Right cardiac atrium (tissue), 5 donors: ENCODE data around the gene DOK1. TPM values are rescaled to one million over a fixed set of nuclear protein-coding genes. Genes with fewer than 3 reads are reported as not detected.
A peak's percentile ranks its signal among the peaks of the same experiment; 100 is the strongest.

Source experiments
- ATAC-seq, 2 donors: fragments of 200-7000 bp; cut with Tn5 transposase; one replicate each; pipeline versions ENCODE4 v1.8.0 to v1.9.1; 2020; ENCODE audit warnings: moderate library complexity in 2 of 2, mild to moderate bottlenecking in 1 of 2
- DNase-seq, 3 donors: peaks; one replicate each; pipeline ENCODE4 v3.0.0-alpha.2; 2020
- H3K27ac ChIP-seq: one replicate; pipeline ENCODE4 v1.5.1; 2013; ENCODE audit warnings: mild to moderate bottlenecking, low read length, control low read depth, moderate library complexity
- H3K27me3 ChIP-seq: one replicate; pipeline ENCODE4 v1.6.1; 2013; ENCODE audit not compliant: control insufficient read depth, insufficient read depth
- H3K4me1 ChIP-seq: one replicate; pipeline ENCODE4 v1.6.1; 2013; ENCODE audit warnings: low read length; ENCODE audit not compliant: control insufficient read depth, insufficient read depth
- H3K4me3 ChIP-seq: one replicate; pipeline ENCODE4 v1.5.1; 2013; ENCODE audit warnings: low read length, control low read depth
- H3K9me3 ChIP-seq: one replicate; pipeline ENCODE4 v1.6.1; 2013; ENCODE audit warnings: low read length; ENCODE audit not compliant: control insufficient read depth
- WGBS: extraction: QIAGEN DNeasy Blood & Tissue Kit; methylation state at CpG from one replicate; pipeline ENCODE4 v1.1.7; 2013; 5-methylcytosine and 5-hydroxymethylcytosine counted together
- intact Hi-C, 4 donors: fragments of 100-400 bp; cut with DNase I; formaldehyde crosslinking; loops; one replicate each; pipeline versions ENCODE4 v1.11.0 to v1.14.0; 2022 to 2023
- polyA plus RNA-seq: library from polyadenylated mRNA; stranded (reverse); fragments of 200-250 nt; gene quantifications from one replicate; pipeline ENCODE4 v1.2.3, GENCODE V29; 2013
- total RNA-seq, 4 donors: library from RNA; stranded (reverse); fragmentation: NEBNext Ultra II Directional; extraction: Animal tissue kit (Norgen Biotek cat#: 25700); gene quantifications; one replicate each; pipeline ENCODE4 v1.2.1, GENCODE V29; 2021
- donor health status: healthy with polysubstance abuse.
- donor health status: DM: no; HTN: yes; CAD: no.
- donor health status: DM: no; HTN: no; CAD: no.
- donor health status: DM: no; HTN: yes; CAD: no; lungs with severe emphysema.
- donor health status: DM: yes; HTN: yes; CAD: no.

DOK1 gene
- total and polyA plus RNA-seq, 5 donors = 3.7 to 8.6 (median 7.5) TPM

DNA sequence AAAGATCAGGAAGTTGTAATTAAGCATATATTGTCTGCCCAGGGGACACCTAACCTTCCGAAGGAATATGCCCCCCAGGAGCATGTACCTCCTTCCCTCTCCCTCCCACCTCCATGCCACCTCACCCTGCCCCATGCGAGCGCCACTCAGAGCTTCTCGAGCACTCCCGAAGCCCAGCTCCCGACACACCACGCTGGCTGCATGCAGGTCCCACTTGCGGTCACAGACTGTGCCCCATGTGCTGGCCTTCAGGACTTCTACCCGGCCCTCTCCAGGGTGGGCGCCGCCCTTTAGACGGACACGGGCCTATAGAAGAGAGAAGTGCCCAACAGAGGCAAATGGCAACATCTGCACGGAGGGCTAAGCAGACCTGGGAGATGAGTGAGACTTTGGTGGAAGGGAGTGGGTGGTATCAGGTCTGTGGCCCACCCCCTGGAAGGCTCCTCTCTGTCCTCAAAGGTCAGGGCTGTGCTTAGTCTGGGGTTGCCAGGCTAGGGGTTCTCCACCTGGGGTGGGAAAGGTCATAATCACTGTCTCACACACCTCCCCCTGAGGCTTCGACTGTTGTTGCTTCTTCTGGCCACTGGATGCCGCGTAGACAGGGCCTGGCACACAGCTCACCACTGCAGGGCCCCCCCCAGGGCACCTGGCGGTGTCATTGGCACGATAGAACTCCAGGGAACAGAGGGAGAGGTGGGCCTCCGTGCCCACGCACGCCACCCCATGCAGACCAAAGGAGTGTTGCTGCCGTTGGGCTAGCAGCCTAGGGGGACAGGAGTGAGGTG is 18.2 kb upstream of the DOK1 start:
- H3K9me3 ChIP-seq = no peaks in the 10 kb centered on the region
- DNase-seq (no peak), ATAC-seq (no peak)
- no peak overlapping the region for H3K4me3 ChIP-seq
- H3K27me3 ChIP-seq = no peaks in the 10 kb centered on the region
- no peak overlapping the region for H3K27ac ChIP-seq
- H3K4me1 ChIP-seq = peaks cover 3% of the 10 kb centered on the region
- intact Hi-C loops = loop anchor here in 1 of 4 donors (10.0 kb wide), 1 partner anchor 48 kb away; no protein-coding TSS in a partner anchor
- 84% methylated on average over 23 of the region's 23 CpGs for WGBS

DNA sequence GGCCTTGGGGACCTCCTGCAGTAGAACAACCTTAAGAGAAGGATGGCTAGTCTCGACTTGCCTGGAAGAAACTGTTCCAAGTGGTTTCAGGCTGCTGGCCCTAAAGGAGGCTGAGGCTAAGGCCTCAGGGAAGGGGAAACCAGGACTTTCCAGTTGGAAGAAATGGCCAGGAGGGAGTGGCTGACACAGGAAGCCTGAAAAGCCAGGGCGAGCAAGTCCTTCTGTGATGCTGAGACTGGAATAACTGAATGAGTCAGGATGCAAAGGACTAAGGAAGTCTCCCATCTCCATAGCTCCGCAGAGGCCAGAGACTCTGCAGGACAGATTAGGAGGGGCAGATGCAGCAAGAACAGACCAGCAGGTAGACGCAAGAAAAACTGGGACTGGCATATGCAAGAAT is 17.4 kb upstream of the DOK1 start:
- Histone ChIP-seq H3K27ac (no peak overlapping the region), H3K4me1 (no peaks in the 10 kb centered on the region), H3K4me3 (no peak overlapping the region), H3K9me3 (no peaks in the 10 kb centered on the region), H3K27me3 (no peaks in the 10 kb centered on the region)
- no peak for ATAC-seq
- 62% methylated on average over 4 of the region's 4 CpGs for WGBS
- intact Hi-C loops = loop anchor here in 1 of 4 donors (10.0 kb wide), 1 partner anchor 48 kb away; no protein-coding TSS in a partner anchor
- DNase-seq = no peak

DNA sequence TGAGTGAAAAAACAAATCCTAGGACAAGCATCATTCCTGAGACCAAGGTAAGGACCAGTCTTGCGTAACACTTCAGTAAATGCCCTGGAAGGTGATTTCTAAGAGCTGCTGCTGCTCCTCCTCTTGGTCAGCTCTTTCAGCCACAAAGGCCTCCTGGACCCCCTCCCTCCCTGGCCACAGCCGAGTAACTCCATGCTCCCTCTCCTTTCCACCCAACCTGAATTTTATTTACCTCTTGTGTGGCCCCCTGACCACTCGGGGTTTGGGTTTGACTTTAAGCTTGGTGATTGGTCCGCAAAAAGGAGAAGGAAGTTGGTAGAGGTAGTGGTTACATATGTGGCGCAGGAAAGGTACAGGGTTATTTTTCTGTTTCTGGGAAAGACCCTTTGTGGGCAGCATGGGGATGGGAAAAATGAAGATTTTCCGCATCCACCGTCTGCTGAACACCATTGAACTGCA is 15.6 kb upstream of the DOK1 start:
- 75% methylated on average over 7 of the region's 7 CpGs for WGBS
- H3K4me3 ChIP-seq = no peak overlapping the region
- ATAC-seq (no peak), DNase-seq (no peak)
- H3K27me3 ChIP-seq = no peaks in the 10 kb centered on the region
- intact Hi-C loops = loop anchor here in 1 of 4 donors (10.0 kb wide), 1 partner anchor 46 kb away; no protein-coding TSS in a partner anchor
- no peaks in the 10 kb centered on the region for H3K9me3 ChIP-seq
- no peaks in the 10 kb centered on the region for H3K4me1 ChIP-seq
- H3K27ac ChIP-seq = no peak overlapping the region

DNA sequence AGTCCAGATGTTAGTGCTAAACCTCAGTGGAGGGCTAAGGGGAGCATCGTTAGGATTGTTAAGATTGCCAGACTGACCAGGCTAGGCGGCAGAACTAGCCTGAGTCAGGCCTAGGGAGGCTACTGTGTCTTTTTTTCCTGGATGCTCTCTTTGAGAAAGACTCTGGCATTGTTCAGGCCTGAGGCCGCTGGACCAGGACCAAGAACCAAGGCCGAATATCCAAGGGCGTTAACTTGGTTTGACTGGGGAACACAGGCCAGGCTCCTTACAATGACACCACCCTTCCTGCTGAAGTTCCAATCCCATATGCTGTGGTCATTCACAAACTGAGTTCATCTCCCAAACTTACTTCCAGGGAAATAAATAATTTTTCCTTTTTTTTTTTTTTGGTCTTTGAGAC is 14.2 kb upstream of the DOK1 start:
- intact Hi-C loops = no loop called here
- peak; percentile 82 to 91 (median 85) for DNase-seq
- no peaks in the 10 kb centered on the region for H3K9me3 ChIP-seq
- no peaks in the 10 kb centered on the region for H3K27me3 ChIP-seq
- no peak overlapping the region for H3K4me3 ChIP-seq
- 54% methylated on average over 5 of the region's 5 CpGs for WGBS
- ATAC-seq = peak; percentile 82 to 96
- no peaks in the 10 kb centered on the region for H3K4me1 ChIP-seq
- peak overlapping the region; percentile 74 for H3K27ac ChIP-seq

DNA sequence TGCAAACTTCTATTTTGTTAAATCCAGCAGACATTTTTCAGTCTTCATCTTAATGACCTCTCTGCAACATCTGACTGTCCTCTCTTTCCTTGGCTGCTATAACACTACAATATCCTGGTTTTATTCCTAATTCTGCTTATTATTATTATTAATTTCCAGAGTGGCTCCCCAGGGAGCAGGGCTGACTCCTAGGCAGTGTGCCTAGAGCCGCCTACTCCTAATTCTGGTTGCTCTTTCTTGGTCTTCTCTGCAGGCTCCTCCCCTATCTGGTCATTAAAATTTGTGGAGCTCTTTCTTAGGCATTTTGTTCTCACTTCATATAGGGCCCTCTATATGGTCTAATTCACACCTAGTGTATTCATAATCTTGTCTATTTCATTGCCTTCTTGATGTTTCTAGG is 11.5 kb upstream of the DOK1 start:
- Histone ChIP-seq H3K27me3 (no peaks in the 10 kb centered on the region), H3K27ac (no peak overlapping the region), H3K4me3 (no peak overlapping the region), H3K9me3 (no peaks in the 10 kb centered on the region), H3K4me1 (no peaks in the 10 kb centered on the region)
- ATAC-seq = no peak
- DNase-seq = no peak
- intact Hi-C loops = no loop called here
- WGBS = 67% methylated on average over 1 of the region's 1 CpG

DNA sequence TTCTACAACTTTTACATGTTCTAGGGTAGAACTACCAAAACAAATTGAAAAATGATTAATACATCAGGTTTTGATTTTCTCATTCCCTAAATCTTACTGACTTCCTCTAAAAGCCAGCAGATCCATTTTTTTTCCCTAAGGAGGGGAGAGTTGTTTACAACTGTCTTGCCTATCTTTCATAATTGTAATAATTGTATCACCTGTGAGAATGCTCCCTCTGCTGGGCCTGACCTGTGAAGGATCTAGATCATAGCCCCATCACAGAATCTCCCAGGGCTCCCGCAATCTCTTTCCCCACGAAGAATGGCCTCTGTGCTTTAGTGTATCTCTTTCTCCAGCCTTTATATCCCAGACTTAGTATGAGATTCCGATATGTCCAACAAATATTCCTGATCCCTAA is 9.9 kb upstream of the DOK1 start:
- intact Hi-C loops = no loop called here
- no peak overlapping the region for H3K27ac ChIP-seq
- DNase-seq = no peak
- H3K4me1 ChIP-seq = no peaks in the 10 kb centered on the region
- H3K4me3 ChIP-seq = no peak overlapping the region
- H3K9me3 ChIP-seq = no peaks in the 10 kb centered on the region
- WGBS = 86% methylated on average over 3 of the region's 3 CpGs
- ATAC-seq = no peak
- no peaks in the 10 kb centered on the region for H3K27me3 ChIP-seq

DNA sequence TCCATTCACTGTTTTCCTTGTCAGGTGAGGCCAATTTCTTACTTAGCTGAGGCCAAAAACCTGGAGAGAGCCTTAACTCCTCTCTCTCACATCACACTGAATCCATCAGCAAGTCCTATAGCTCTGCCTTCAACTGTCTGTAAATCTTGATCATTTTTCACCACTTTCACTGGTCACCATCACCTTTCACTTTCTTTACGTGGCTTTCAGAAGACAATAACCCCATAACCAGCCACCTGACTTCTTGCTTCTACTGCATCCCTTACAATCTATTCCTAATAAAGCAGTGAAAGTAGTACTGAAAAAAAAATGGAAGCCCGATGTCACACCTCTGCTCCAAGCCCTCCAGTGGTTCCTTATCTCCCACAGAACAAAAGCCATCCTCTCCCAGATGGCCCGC is 8.5 kb upstream of the DOK1 start:
- ATAC-seq (no peak), DNase-seq (no peak)
- H3K9me3 ChIP-seq = no peaks in the 10 kb centered on the region
- no peaks in the 10 kb centered on the region for H3K4me1 ChIP-seq
- H3K27ac ChIP-seq = no peak overlapping the region
- no peaks in the 10 kb centered on the region for H3K27me3 ChIP-seq
- WGBS = 80% methylated on average over 3 of the region's 3 CpGs
- intact Hi-C loops = no loop called here
- no peak overlapping the region for H3K4me3 ChIP-seq

DNA sequence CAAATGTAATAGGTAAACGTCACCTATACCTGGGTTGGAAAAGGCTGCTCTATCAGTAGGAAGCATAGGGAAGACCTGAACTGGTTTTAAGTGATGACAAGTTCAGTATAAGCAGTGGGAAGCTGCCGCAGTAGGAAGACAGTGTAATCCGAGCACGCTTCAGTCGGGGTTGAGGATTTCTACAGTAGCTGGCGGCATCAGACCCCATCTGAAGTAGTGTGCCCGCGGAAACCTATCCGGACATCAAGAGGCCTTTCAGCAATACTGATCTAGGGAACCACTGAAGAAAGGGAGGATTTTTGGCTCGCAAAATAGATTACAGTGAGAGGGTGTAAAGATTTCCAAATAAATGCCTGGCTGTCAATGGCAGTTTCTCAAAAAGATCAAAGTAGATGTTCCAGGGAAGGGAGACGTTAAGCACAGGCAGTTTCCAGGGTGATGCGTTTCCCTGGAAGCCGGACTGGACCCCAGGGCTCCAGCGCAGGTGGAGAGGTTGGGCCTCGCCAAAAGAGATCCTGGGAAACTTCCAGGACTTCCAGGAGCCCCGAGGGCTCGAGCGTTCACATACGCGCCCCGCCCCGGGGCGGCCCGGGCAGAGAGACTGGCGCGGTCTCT is 6.1 kb upstream of the DOK1 start:
- no peak for DNase-seq

DNA sequence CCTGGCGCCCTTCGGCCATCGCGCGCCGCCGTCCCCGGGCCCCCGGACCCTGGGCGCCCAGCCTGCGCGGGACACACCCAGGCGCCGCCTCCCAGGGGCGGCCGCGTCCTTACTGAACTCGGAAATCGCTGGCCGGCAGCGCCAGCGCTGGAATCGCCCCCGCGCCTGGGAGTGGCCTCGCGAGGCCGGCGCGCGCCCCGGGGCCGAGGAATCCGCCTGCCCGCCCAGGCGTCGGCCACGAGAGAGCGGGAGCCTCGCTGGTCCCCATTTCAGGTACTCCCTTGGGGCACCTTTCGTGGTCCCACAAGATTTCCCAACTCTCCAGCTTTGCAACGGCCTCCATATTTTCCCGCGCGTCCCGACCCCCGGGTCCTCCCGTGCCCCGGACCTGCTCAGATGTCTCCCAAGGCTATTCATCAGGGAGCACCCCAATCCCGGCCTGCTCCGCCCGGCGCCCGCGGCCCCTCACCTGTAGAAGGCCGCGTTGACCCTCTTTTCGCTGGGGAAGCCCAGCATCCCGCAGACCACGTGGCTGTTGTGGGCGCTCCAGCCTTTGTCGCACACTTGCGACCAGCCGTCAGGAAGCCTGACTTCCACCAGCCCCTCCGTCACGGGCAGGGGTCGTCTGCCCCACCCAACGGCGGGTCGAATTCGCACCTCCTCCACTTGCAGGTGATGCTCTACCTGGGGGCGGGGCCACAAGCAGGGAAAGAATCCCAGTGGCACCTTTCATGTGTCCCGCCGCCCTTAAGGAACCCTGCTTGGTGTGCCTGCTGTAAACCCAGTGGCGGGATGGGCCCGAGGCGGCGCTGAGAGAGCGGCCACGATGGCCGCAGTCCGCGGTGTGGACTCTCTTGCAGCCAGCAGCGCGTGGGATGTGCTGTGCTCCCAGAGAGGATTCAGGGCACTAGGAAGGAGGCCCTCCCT is 5.4 kb upstream of the DOK1 start:
- DNase-seq (peak; percentile 85 to 93 (median 93)), ATAC-seq (peak; percentile 88 to 91)
- Histone ChIP-seq H3K4me1 (no peaks in the 10 kb centered on the region), H3K9me3 (no peaks in the 10 kb centered on the region), H3K27ac (peak overlapping the region; percentile 73), H3K27me3 (no peaks in the 10 kb centered on the region), H3K4me3 (peak overlapping the region; percentile 50)
- intact Hi-C loops = no loop called here
- WGBS = 7% methylated on average over 85 of the region's 85 CpGs

More for the DNA sequence above, 6.1 kb upstream of the DOK1 start:
- peak overlapping the region; percentile 50 for H3K4me3 ChIP-seq
- no peaks in the 10 kb centered on the region for H3K4me1 ChIP-seq
- peak overlapping the region; percentile 73 for H3K27ac ChIP-seq
- peak; percentile 13 to 20 for ATAC-seq
- WGBS = 13% methylated on average over 26 of the region's 26 CpGs
- no peaks in the 10 kb centered on the region for H3K27me3 ChIP-seq
- H3K9me3 ChIP-seq = no peaks in the 10 kb centered on the region
- intact Hi-C loops = no loop called here

DNA sequence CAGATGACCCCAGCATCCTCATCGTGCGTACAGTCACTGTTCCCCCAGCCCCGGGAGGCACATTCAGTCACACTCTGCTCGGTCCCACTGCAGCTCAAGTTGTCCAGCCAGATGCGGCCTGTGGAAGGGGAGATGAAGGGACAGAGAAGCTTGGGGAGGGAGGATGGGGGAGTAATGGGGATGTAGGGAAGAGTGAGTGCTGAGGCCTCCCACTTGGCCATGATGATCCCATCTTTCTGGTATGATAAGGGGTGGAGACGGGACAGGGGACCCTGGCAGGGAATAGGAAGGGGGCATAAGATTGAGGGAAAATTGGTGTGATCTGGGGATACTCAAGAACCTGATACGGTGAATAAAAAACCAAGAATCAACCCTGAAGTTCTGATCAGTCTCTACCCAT is 4.3 kb upstream of the DOK1 start:
- intact Hi-C loops = no loop called here
- 91% methylated on average over 7 of the region's 7 CpGs for WGBS
- no peak overlapping the region for H3K4me3 ChIP-seq
- H3K27me3 ChIP-seq = no peaks in the 10 kb centered on the region
- ATAC-seq = no peak
- no peaks in the 10 kb centered on the region for H3K9me3 ChIP-seq
- no peak for DNase-seq
- H3K27ac ChIP-seq = no peak overlapping the region
- H3K4me1 ChIP-seq = no peaks in the 10 kb centered on the region

DNA sequence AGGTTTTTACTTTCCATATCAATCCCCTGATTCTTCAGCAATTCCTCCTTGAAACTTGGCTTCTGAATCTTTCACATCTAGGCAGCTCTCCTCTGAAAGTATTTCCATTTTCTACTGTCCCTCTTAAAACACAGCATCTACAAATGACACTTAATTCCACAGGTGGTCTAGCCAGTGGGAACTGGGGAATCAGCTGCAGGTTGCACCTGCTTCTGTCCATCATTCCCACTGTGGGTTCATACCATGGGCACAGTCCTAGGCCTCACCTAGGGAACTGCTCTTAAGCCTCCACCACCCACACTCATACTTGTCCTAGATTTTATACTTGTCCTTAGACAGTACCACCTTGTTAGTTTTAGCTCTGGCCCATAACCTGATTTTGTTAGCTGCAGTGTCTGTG is 3.0 kb upstream of the DOK1 start:
- DNase-seq = no peak
- no peak for ATAC-seq
- H3K9me3 ChIP-seq = no peaks in the 10 kb centered on the region
- H3K27me3 ChIP-seq = no peaks in the 10 kb centered on the region
- no peak overlapping the region for H3K4me3 ChIP-seq
- H3K27ac ChIP-seq = no peak overlapping the region
- intact Hi-C loops = no loop called here
- no peaks in the 10 kb centered on the region for H3K4me1 ChIP-seq
